Endothelial cell of umbilical vein (primary cell): ENCODE results near the gene PEX5L.

ENCODE experiments used
- CTCF ChIP-seq, 2 donors: IDR thresholded peaks; 1 replicate in 1 of 2; 2 replicates in 1 of 2; pipeline ENCODE4 v1.5.1; 2011; ENCODE audit warnings: low read length in 2 of 2, mild to moderate bottlenecking in 2 of 2, moderate library complexity in 2 of 2, control low read depth in 1 of 2, inconsistent platforms in 1 of 2, low read depth in 1 of 2; ENCODE audit not compliant: insufficient read depth in 1 of 2; ENCODE audit errors: extremely low read depth in 1 of 2
- EZH2 ChIP-seq: IDR thresholded peaks from 2 replicates; pipeline ENCODE4 v1.6.1; 2012; ENCODE audit warnings: borderline replicate concordance, low read depth, mild to moderate bottlenecking, moderate library complexity, low read length, inconsistent platforms; ENCODE audit not compliant: severe bottlenecking
- FOS ChIP-seq: IDR thresholded peaks from 2 replicates; pipeline ENCODE4 v1.6.1; 2011; ENCODE audit warnings: mild to moderate bottlenecking, low read length, moderate library complexity, borderline replicate concordance; ENCODE audit not compliant: insufficient read depth
- JUN ChIP-seq: IDR thresholded peaks from 2 replicates; pipeline ENCODE4 v1.6.1; 2011; ENCODE audit warnings: borderline replicate concordance, low read depth; ENCODE audit not compliant: insufficient read length, insufficient read depth
- MAX ChIP-seq: IDR thresholded peaks from 2 replicates; pipeline ENCODE4 v1.6.1; 2011; ENCODE audit not compliant: insufficient read depth, insufficient read length
- POLR2A ChIP-seq: IDR thresholded peaks from 2 replicates; pipeline ENCODE4 v1.6.1; 2012; ENCODE audit warnings: low read depth, mild to moderate bottlenecking, control low read depth, low read length

GRCh38 chr3:180048103-180048502, 11.4 kb upstream of the PEX5L start:
- TF ChIP-seq CTCF (IDR thresholded peaks at IDR 0.05; ENCODE audit: extremely low read depth in 1 of 2, insufficient read depth in 1 of 2, low read depth in 1 of 2, low read length in 2 of 2) (no peak), EZH2 (no peak), MAX (no peak), POLR2A (no peak), FOS (no peak), JUN (no peak)
